Ammon's horn (tissue), 1 donor: ENCODE measurements around the gene ZRANB3.

Experiments used
- DNase-seq: peaks from one replicate; pipeline ENCODE4 v3.0.0-alpha.2; 2016; ENCODE audit warnings: low spot score

Gene ZRANB3

GRCh38 chr2:135252805-135253458 lies 278.1 kb downstream of the ZRANB3 start:
- DNase-seq: no peak

GRCh38 chr2:135248611-135249010 lies 282.4 kb downstream of the ZRANB3 start:
- no peak for DNase-seq

GRCh38 chr2:135246711-135247270 lies 284.2 kb downstream of the ZRANB3 start:
- DNase-seq: no peak

- DNase-seq: no peak
Observed at GRCh38 chr2:135245071-135245470, 285.9 kb downstream of the ZRANB3 start.

- DNase-seq: no peak
Observed at GRCh38 chr2:135238651-135239050, 292.4 kb downstream of the ZRANB3 start.

- DNase-seq: peak; percentile 9
Observed at GRCh38 chr2:135230150-135230549, 300.9 kb downstream of the ZRANB3 start.

- peak; percentile 56 for DNase-seq
Observed at GRCh38 chr2:135227386-135227785, 303.6 kb downstream of the ZRANB3 start.

- DNase-seq: no peak
Observed at GRCh38 chr2:135226961-135227360, 304.1 kb downstream of the ZRANB3 start.

- no peak for DNase-seq
Observed at GRCh38 chr2:135225781-135226180, 305.2 kb downstream of the ZRANB3 start.

GRCh38 chr2:135219226-135219625 lies 311.8 kb downstream of the ZRANB3 start:
- DNase-seq: no peak

- DNase-seq: no peak
Observed at GRCh38 chr2:135218426-135218825, 312.6 kb downstream of the ZRANB3 start.

- DNase-seq: no peak
Observed at GRCh38 chr2:135212757-135213156, 318.3 kb downstream of the ZRANB3 start.

- DNase-seq: no peak
Observed at GRCh38 chr2:135208016-135208415, 323.0 kb downstream of the ZRANB3 start.

GRCh38 chr2:135203944-135204343 lies 327.1 kb downstream of the ZRANB3 start:
- no peak for DNase-seq

GRCh38 chr2:135202751-135203150 lies 328.3 kb downstream of the ZRANB3 start:
- DNase-seq: no peak

- peak; percentile 21 for DNase-seq
Observed at GRCh38 chr2:135198481-135198880, 332.5 kb downstream of the ZRANB3 start.

GRCh38 chr2:135190799-135191198 lies 340.2 kb downstream of the ZRANB3 start:
- DNase-seq: no peak

GRCh38 chr2:135189148-135189547 lies 341.9 kb downstream of the ZRANB3 start:
- no peak for DNase-seq

GRCh38 chr2:135187270-135187669 lies 343.7 kb downstream of the ZRANB3 start:
- DNase-seq: peak; percentile 11

GRCh38 chr2:135186054-135186453 lies 345.0 kb downstream of the ZRANB3 start:
- no peak for DNase-seq

GRCh38 chr2:135183822-135184221 lies 347.2 kb downstream of the ZRANB3 start:
- DNase-seq: no peak

GRCh38 chr2:135182601-135183000 lies 348.4 kb downstream of the ZRANB3 start:
- no peak for DNase-seq

- no peak for DNase-seq
Observed at GRCh38 chr2:135182190-135182589, 348.8 kb downstream of the ZRANB3 start.

- DNase-seq: no peak
Observed at GRCh38 chr2:135179689-135180088, 351.3 kb downstream of the ZRANB3 start.
